GM18870 (cell line): ENCODE data around the gene ISG20.

Experiments used
- ATAC-seq: cut with Tn5 transposase; IDR thresholded peaks from one replicate; pipeline ENCODE4 v1.9.1; 2021; ENCODE audit warnings: moderate library complexity; ENCODE audit not compliant: unreplicated experiment

Gene ISG20

GRCh38 chr15:88652456-88653199, 13.8 kb downstream of the ISG20 start:
- ATAC-seq: no peak

- no peak for ATAC-seq
These were observed 14.6 kb downstream of the ISG20 start for GRCh38 chr15:88653200-88654064.

- ATAC-seq: no peak
These were observed 15.8 kb downstream of the ISG20 start for GRCh38 chr15:88654430-88655102.

GRCh38 chr15:88655103-88655553, 16.3 kb downstream of the ISG20 start:
- ATAC-seq: no peak

- ATAC-seq: no peak
These were observed 17.1 kb downstream of the ISG20 start for GRCh38 chr15:88655800-88656488.

- ATAC-seq: peak; percentile 88
These were observed 18.0 kb downstream of the ISG20 start for GRCh38 chr15:88656760-88657221.

GRCh38 chr15:88657326-88658069, 18.7 kb downstream of the ISG20 start:
- no peak for ATAC-seq

GRCh38 chr15:88658070-88658965, 19.5 kb downstream of the ISG20 start:
- ATAC-seq: no peak

GRCh38 chr15:88658972-88659931, 20.4 kb downstream of the ISG20 start:
- no peak for ATAC-seq

GRCh38 chr15:88661041-88661700, 22.4 kb downstream of the ISG20 start:
- no peak for ATAC-seq

GRCh38 chr15:88661761-88662556, 23.1 kb downstream of the ISG20 start:
- ATAC-seq: no peak

- no peak for ATAC-seq
These were observed 24.4 kb downstream of the ISG20 start for GRCh38 chr15:88663141-88663621.

GRCh38 chr15:88664151-88664778, 25.4 kb downstream of the ISG20 start:
- no peak for ATAC-seq

GRCh38 chr15:88674661-88675060, 35.8 kb downstream of the ISG20 start:
- ATAC-seq: no peak

GRCh38 chr15:88678755-88679154, 39.9 kb downstream of the ISG20 start:
- ATAC-seq: no peak
